Measurements from ENCODE around the gene ROBO2. TPM values are rescaled to one million over a fixed set of nuclear protein-coding genes. Genes with fewer than 3 reads are reported as not detected.
A peak's percentile ranks its signal among the peaks of the same experiment; 100 is the strongest.

ROBO2 gene
- total RNA-seq, 2 donors from 2014 or later = not detected

GRCh38 chr3:77605865-77606264, 566.0 kb downstream of the ROBO2 start:
- Mint-ChIP-seq H3K27ac (no peak overlapping the region), H3K36me3 (ENCODE audit: insufficient read depth in 2 of 2) (no peaks in the 10 kb centered on the region), H3K27me3 (ENCODE audit: low read depth) (no peaks in the 10 kb centered on the region), H3K4me3 (no peak overlapping the region), H3K9me3 (peaks cover 0 to 11% of the 10 kb centered on the region in 2 donors), H3K4me1 (ENCODE audit: low read depth) (no peaks in the 10 kb centered on the region)
- DNase-seq = no peak
- ATAC-seq (replicated peaks in 1 of 2) = no peak

GRCh38 chr3:77606372-77606771, 566.5 kb downstream of the ROBO2 start:
- peak overlapping the region; percentile 57 for H3K27ac Mint-ChIP-seq
- ATAC-seq (replicated peaks in 1 of 2) (no peak), DNase-seq (no peak)
- H3K27me3 Mint-ChIP-seq (ENCODE audit: low read depth) = no peaks in the 10 kb centered on the region
- H3K4me3 Mint-ChIP-seq = no peak overlapping the region
- H3K36me3 Mint-ChIP-seq (ENCODE audit: insufficient read depth in 2 of 2) = no peaks in the 10 kb centered on the region
- no peaks in the 10 kb centered on the region for H3K4me1 Mint-ChIP-seq (ENCODE audit: low read depth)
- H3K9me3 Mint-ChIP-seq = peaks cover 1 to 13% of the 10 kb centered on the region in 2 donors

GRCh38 chr3:77618686-77619085, 578.8 kb downstream of the ROBO2 start:
- H3K4me3 Mint-ChIP-seq = no peak overlapping the region
- ATAC-seq (replicated peaks in 1 of 2) (no peak), DNase-seq (no peak)
- H3K4me1 Mint-ChIP-seq (ENCODE audit: low read depth) = no peaks in the 10 kb centered on the region
- H3K36me3 Mint-ChIP-seq (ENCODE audit: insufficient read depth in 2 of 2) = no peaks in the 10 kb centered on the region
- no peak overlapping the region for H3K27ac Mint-ChIP-seq
- H3K27me3 Mint-ChIP-seq (ENCODE audit: low read depth) = no peaks in the 10 kb centered on the region
- H3K9me3 Mint-ChIP-seq = peaks cover 3 to 4% of the 10 kb centered on the region in 2 donors

- no peak overlapping the region for H3K27ac Mint-ChIP-seq
- H3K9me3 Mint-ChIP-seq = peaks cover 6 to 8% of the 10 kb centered on the region in 2 donors
- no peaks in the 10 kb centered on the region for H3K4me1 Mint-ChIP-seq (ENCODE audit: low read depth)
- no peak for DNase-seq
- no peak overlapping the region for H3K4me3 Mint-ChIP-seq
- H3K27me3 Mint-ChIP-seq (ENCODE audit: low read depth) = no peaks in the 10 kb centered on the region
- ATAC-seq (replicated peaks in 1 of 2) = no peak
- no peaks in the 10 kb centered on the region for H3K36me3 Mint-ChIP-seq (ENCODE audit: insufficient read depth in 2 of 2)
Measured at GRCh38 chr3:77620009-77620408, 580.1 kb downstream of the ROBO2 start.

- ATAC-seq (replicated peaks in 1 of 2) (no peak), DNase-seq (no peak)
- Mint-ChIP-seq H3K9me3 (peaks cover 3% of the 10 kb centered on the region in 2 donors), H3K27ac (no peak overlapping the region), H3K36me3 (ENCODE audit: insufficient read depth in 2 of 2) (no peaks in the 10 kb centered on the region), H3K4me3 (no peak overlapping the region), H3K4me1 (ENCODE audit: low read depth) (no peaks in the 10 kb centered on the region), H3K27me3 (ENCODE audit: low read depth) (no peaks in the 10 kb centered on the region)
Measured at GRCh38 chr3:77623500-77623899, 583.6 kb downstream of the ROBO2 start.

GRCh38 chr3:77626157-77626556, 586.3 kb downstream of the ROBO2 start:
- Mint-ChIP-seq H3K36me3 (ENCODE audit: insufficient read depth in 2 of 2) (no peaks in the 10 kb centered on the region), H3K9me3 (peaks cover 7 to 12% of the 10 kb centered on the region in 2 donors), H3K4me3 (no peak overlapping the region), H3K27ac (no peak overlapping the region), H3K27me3 (ENCODE audit: low read depth) (no peaks in the 10 kb centered on the region), H3K4me1 (ENCODE audit: low read depth) (no peaks in the 10 kb centered on the region)
- ATAC-seq (replicated peaks in 1 of 2) = no peak
- no peak for DNase-seq

GRCh38 chr3:77648214-77648613, 608.3 kb downstream of the ROBO2 start:
- no peak for ATAC-seq (replicated peaks in 1 of 2)

GRCh38 chr3:77648664-77649063, 608.8 kb downstream of the ROBO2 start:
- no peaks in the 10 kb centered on the region for H3K36me3 Mint-ChIP-seq (ENCODE audit: insufficient read depth in 2 of 2)
- H3K4me1 Mint-ChIP-seq (ENCODE audit: low read depth) = no peaks in the 10 kb centered on the region
- no peak for ATAC-seq (replicated peaks in 1 of 2)
- no peak overlapping the region for H3K27ac Mint-ChIP-seq
- H3K27me3 Mint-ChIP-seq (ENCODE audit: low read depth) = no peaks in the 10 kb centered on the region
- no peak overlapping the region for H3K4me3 Mint-ChIP-seq
- DNase-seq = no peak
- peaks cover under 1 to 4% of the 10 kb centered on the region in 2 donors for H3K9me3 Mint-ChIP-seq

More at GRCh38 chr3:77648214-77648613, 608.3 kb downstream of the ROBO2 start:
- no peaks in the 10 kb centered on the region for H3K27me3 Mint-ChIP-seq (ENCODE audit: low read depth)
- H3K4me1 Mint-ChIP-seq (ENCODE audit: low read depth) = no peaks in the 10 kb centered on the region
- DNase-seq = no peak
- H3K9me3 Mint-ChIP-seq = peaks cover 1 to 4% of the 10 kb centered on the region in 2 donors
- H3K4me3 Mint-ChIP-seq = no peak overlapping the region
- H3K36me3 Mint-ChIP-seq (ENCODE audit: insufficient read depth in 2 of 2) = no peaks in the 10 kb centered on the region
- no peak overlapping the region for H3K27ac Mint-ChIP-seq

GRCh38 chr3:77652624-77653023, 612.7 kb downstream of the ROBO2 start:
- H3K4me1 Mint-ChIP-seq (ENCODE audit: low read depth) = no peaks in the 10 kb centered on the region
- H3K4me3 Mint-ChIP-seq = no peak overlapping the region
- H3K27me3 Mint-ChIP-seq (ENCODE audit: low read depth) = no peaks in the 10 kb centered on the region
- peaks cover 0 to 2% of the 10 kb centered on the region in 2 donors for H3K36me3 Mint-ChIP-seq (ENCODE audit: insufficient read depth in 2 of 2)
- ATAC-seq (replicated peaks in 1 of 2) (no peak), DNase-seq (no peak)
- peaks cover 6 to 7% of the 10 kb centered on the region in 2 donors for H3K9me3 Mint-ChIP-seq
- no peak overlapping the region for H3K27ac Mint-ChIP-seq

- ATAC-seq (replicated peaks in 1 of 2) (no peak), DNase-seq (no peak)
- no peaks in the 10 kb centered on the region for H3K27me3 Mint-ChIP-seq (ENCODE audit: low read depth)
- H3K4me1 Mint-ChIP-seq (ENCODE audit: low read depth) = no peaks in the 10 kb centered on the region
- no peak overlapping the region for H3K27ac Mint-ChIP-seq
- peaks cover under 1 to 5% of the 10 kb centered on the region in 2 donors for H3K36me3 Mint-ChIP-seq (ENCODE audit: insufficient read depth in 2 of 2)
- H3K9me3 Mint-ChIP-seq = peaks cover 8 to 12% of the 10 kb centered on the region in 2 donors
- no peak overlapping the region for H3K4me3 Mint-ChIP-seq
Measured at GRCh38 chr3:77655396-77655795, 615.5 kb downstream of the ROBO2 start.

- H3K27ac Mint-ChIP-seq = no peak overlapping the region
- H3K4me3 Mint-ChIP-seq = no peak overlapping the region
- H3K27me3 Mint-ChIP-seq (ENCODE audit: low read depth) = no peaks in the 10 kb centered on the region
- ATAC-seq (replicated peaks in 1 of 2) (no peak), DNase-seq (no peak)
- peaks cover 1 to 3% of the 10 kb centered on the region in 2 donors for H3K36me3 Mint-ChIP-seq (ENCODE audit: insufficient read depth in 2 of 2)
- H3K4me1 Mint-ChIP-seq (ENCODE audit: low read depth) = no peaks in the 10 kb centered on the region
- H3K9me3 Mint-ChIP-seq = peaks cover 9 to 14% of the 10 kb centered on the region in 2 donors
Measured at GRCh38 chr3:77660718-77661117, 620.8 kb downstream of the ROBO2 start.

- Mint-ChIP-seq H3K36me3 (ENCODE audit: insufficient read depth in 2 of 2) (no peaks in the 10 kb centered on the region), H3K27me3 (ENCODE audit: low read depth) (no peaks in the 10 kb centered on the region)
- no peak for DNase-seq
Measured at GRCh38 chr3:77667901-77668300, 628.0 kb downstream of the ROBO2 start.

GRCh38 chr3:77668376-77668775, 628.5 kb downstream of the ROBO2 start:
- ATAC-seq (replicated peaks in 1 of 2) = no peak

More at GRCh38 chr3:77667901-77668300, 628.0 kb downstream of the ROBO2 start:
- no peak overlapping the region for H3K4me3 Mint-ChIP-seq
- H3K27ac Mint-ChIP-seq = no peak overlapping the region
- ATAC-seq (replicated peaks in 1 of 2) = no peak
- H3K4me1 Mint-ChIP-seq (ENCODE audit: low read depth) = no peaks in the 10 kb centered on the region
- H3K9me3 Mint-ChIP-seq = peaks cover 7 to 8% of the 10 kb centered on the region in 2 donors

GRCh38 chr3:77672016-77672415, 632.1 kb downstream of the ROBO2 start:
- Mint-ChIP-seq H3K36me3 (ENCODE audit: insufficient read depth in 2 of 2) (no peaks in the 10 kb centered on the region), H3K4me3 (no peak overlapping the region), H3K27me3 (ENCODE audit: low read depth) (no peaks in the 10 kb centered on the region), H3K4me1 (ENCODE audit: low read depth) (no peaks in the 10 kb centered on the region), H3K9me3 (peaks cover 2 to 4% of the 10 kb centered on the region in 2 donors), H3K27ac (no peak overlapping the region)
- ATAC-seq (replicated peaks in 1 of 2) = no peak
- DNase-seq = no peak

More at GRCh38 chr3:77668376-77668775, 628.5 kb downstream of the ROBO2 start:
- H3K27me3 Mint-ChIP-seq (ENCODE audit: low read depth) = no peaks in the 10 kb centered on the region
- no peaks in the 10 kb centered on the region for H3K36me3 Mint-ChIP-seq (ENCODE audit: insufficient read depth in 2 of 2)
- H3K4me3 Mint-ChIP-seq = no peak overlapping the region
- DNase-seq = no peak
- H3K4me1 Mint-ChIP-seq (ENCODE audit: low read depth) = no peaks in the 10 kb centered on the region
- no peak overlapping the region for H3K27ac Mint-ChIP-seq
- peaks cover 2 to 5% of the 10 kb centered on the region in 2 donors for H3K9me3 Mint-ChIP-seq

Data from activated T-cell treated with anti-CD3 and anti-CD28 coated beads, Interleukin-2, amount 50 U/mL, for 72 hours (primary cell).